KMS-11 (cell line): ENCODE results near the gene FRK.

Experiments
- H2AFZ ChIP-seq: fragments of 200-600 bp; sonication (generic); 2 replicates; pipeline ENCODE4 v1.6.1; 2016; ENCODE audit warnings: antibody characterized with exemption, mixed run types, low read depth
- H3K27ac ChIP-seq: fragments of 200-600 bp; sonication (generic); 2 replicates; pipeline ENCODE4 v1.6.1; 2016; ENCODE audit warnings: mild to moderate bottlenecking, mixed run types
- H3K27me3 ChIP-seq: fragments of 200-600 bp; sonication (generic); 2 replicates; pipeline ENCODE4 v1.6.1; 2017; ENCODE audit warnings: mild to moderate bottlenecking, low read depth, mixed run types, moderate library complexity; ENCODE audit not compliant: insufficient read depth
- H3K36me3 ChIP-seq: fragments of 200-600 bp; sonication (generic); 2 replicates; pipeline ENCODE4 v1.6.1; 2017; ENCODE audit warnings: mild to moderate bottlenecking, mixed run types; ENCODE audit not compliant: insufficient read depth
- H3K4me1 ChIP-seq: fragments of 200-600 bp; sonication (generic); 2 replicates; pipeline ENCODE4 v1.6.1; 2016; ENCODE audit warnings: mild to moderate bottlenecking, low read depth, mixed run types; ENCODE audit not compliant: poor library complexity, severe bottlenecking
- H3K4me2 ChIP-seq: fragments of 200-600 bp; sonication (generic); 2 replicates; pipeline ENCODE4 v1.7.0; 2016; ENCODE audit warnings: mild to moderate bottlenecking, mixed run types
- H3K4me3 ChIP-seq: fragments of 200-600 bp; sonication (generic); IDR thresholded peaks from 2 replicates; pipeline ENCODE4 v1.6.1; 2017; ENCODE audit warnings: low read depth, low read length, mixed read lengths; ENCODE audit not compliant: insufficient read depth
- H3K79me2 ChIP-seq: fragments of 200-600 bp; sonication (generic); 2 replicates; pipeline ENCODE4 v1.6.1; 2016; ENCODE audit warnings: low read depth, mixed run types; ENCODE audit not compliant: insufficient read depth
- H3K9ac ChIP-seq: fragments of 200-600 bp; sonication (generic); 2 replicates; pipeline ENCODE4 v1.6.1; 2016; ENCODE audit warnings: mild to moderate bottlenecking, mixed run types
- H4K20me1 ChIP-seq: fragments of 200-600 bp; sonication (generic); 2 replicates; pipeline ENCODE4 v1.6.1; 2016; ENCODE audit warnings: mild to moderate bottlenecking, mixed run types; ENCODE audit not compliant: insufficient read depth
- CTCF ChIP-seq: fragments of 200-600 bp; sonication (generic); conservative IDR thresholded peaks from 2 replicates; pipeline ENCODE4 v1.6.1; 2017; ENCODE audit warnings: low read depth, mild to moderate bottlenecking, antibody characterized with exemption, low read length, moderate library complexity, mixed read lengths

The FRK gene

GRCh38 chr6:116035616-116036015 is 25.1 kb downstream of the FRK start:
- Histone ChIP-seq H3K36me3 (no peaks in the 10 kb centered on the region), H3K4me3 (no peak overlapping the region), H3K4me2 (no peak overlapping the region), H3K27me3 (no peaks in the 10 kb centered on the region), H4K20me1 (no peaks in the 10 kb centered on the region), H3K27ac (no peak overlapping the region), H3K4me1 (no peaks in the 10 kb centered on the region), H3K9ac (no peak overlapping the region), H2AFZ (no peak overlapping the region), H3K79me2 (no peaks in the 10 kb centered on the region)
- TF ChIP-seq CTCF = no peak

- Histone ChIP-seq H3K36me3 (no peaks in the 10 kb centered on the region), H4K20me1 (no peaks in the 10 kb centered on the region), H3K4me3 (no peak overlapping the region), H3K4me1 (no peaks in the 10 kb centered on the region), H3K27me3 (no peaks in the 10 kb centered on the region), H3K9ac (no peak overlapping the region), H3K4me2 (no peak overlapping the region), H2AFZ (no peak overlapping the region), H3K27ac (no peak overlapping the region), H3K79me2 (no peaks in the 10 kb centered on the region)
- no peak for TF ChIP-seq CTCF
Measured at GRCh38 chr6:116034327-116034726, 26.4 kb downstream of the FRK start.

- no peak overlapping the region for H3K9ac ChIP-seq
- no peaks in the 10 kb centered on the region for H3K27me3 ChIP-seq
- H3K27ac ChIP-seq = no peak overlapping the region
- H4K20me1 ChIP-seq = no peaks in the 10 kb centered on the region
- H2AFZ ChIP-seq = no peak overlapping the region
- H3K36me3 ChIP-seq = no peaks in the 10 kb centered on the region
- no peak overlapping the region for H3K4me3 ChIP-seq
- no peaks in the 10 kb centered on the region for H3K4me1 ChIP-seq
- no peak for TF ChIP-seq CTCF
- H3K4me2 ChIP-seq = no peak overlapping the region
- no peaks in the 10 kb centered on the region for H3K79me2 ChIP-seq
Measured at GRCh38 chr6:116033687-116034303, 26.9 kb downstream of the FRK start.

GRCh38 chr6:116030770-116031169 is 29.9 kb downstream of the FRK start:
- H3K4me2 ChIP-seq = no peak overlapping the region
- no peak for TF ChIP-seq CTCF
- no peaks in the 10 kb centered on the region for H3K36me3 ChIP-seq
- H3K27ac ChIP-seq = no peak overlapping the region
- no peak overlapping the region for H3K9ac ChIP-seq
- H3K27me3 ChIP-seq = no peaks in the 10 kb centered on the region
- no peaks in the 10 kb centered on the region for H4K20me1 ChIP-seq
- H3K4me3 ChIP-seq = no peak overlapping the region
- no peaks in the 10 kb centered on the region for H3K4me1 ChIP-seq
- H3K79me2 ChIP-seq = no peaks in the 10 kb centered on the region
- H2AFZ ChIP-seq = no peak overlapping the region
